NCI-H2029 (cell line): ENCODE results near the gene TMPRSS2.
"Not testable (repeated sequence)": the region's sequence is repeated elsewhere in the genome, so short reads cannot be mapped to it uniquely, and the experiment has no call there.

Experiments used
- DNase-seq: peaks from one replicate; lab custom pipeline; 2025; lab: John Stamatoyannopoulos, UW

Gene TMPRSS2

DNA sequence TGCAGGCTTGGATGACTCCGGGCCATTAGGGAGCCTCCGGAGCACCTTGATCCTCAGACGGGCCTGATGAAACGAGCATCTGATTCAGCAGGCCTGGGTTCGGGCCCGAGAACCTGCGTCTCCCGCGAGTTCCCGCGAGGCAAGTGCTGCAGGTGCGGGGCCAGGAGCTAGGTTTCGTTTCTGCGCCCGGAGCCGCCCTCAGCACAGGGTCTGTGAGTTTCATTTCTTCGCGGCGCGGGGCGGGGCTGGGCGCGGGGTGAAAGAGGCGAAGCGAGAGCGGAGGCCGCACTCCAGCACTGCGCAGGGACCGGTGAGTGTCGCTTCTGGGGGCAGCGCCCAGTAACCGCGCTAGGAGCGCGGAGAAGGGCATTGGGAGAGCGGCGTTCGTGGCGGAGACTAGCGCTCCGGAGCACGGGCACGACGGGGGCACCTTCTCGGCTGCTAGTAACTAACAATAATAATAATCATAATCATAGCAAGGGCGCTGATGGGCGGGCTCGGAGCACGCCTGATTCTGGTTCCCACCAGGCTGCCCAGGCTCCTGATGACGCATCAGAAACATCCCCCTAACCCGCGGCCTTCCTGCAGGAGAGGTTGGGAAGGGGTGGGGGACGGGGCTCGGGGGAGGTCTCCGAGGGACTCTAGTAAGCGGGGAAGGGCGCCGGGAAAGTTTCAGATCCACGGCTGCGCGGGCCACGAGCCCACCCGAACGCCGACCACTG is 81.8 kb downstream of the TMPRSS2 start, which contains the start of gene MX1:
Gene MX1 (plus strand): TSS at position 286 of the 722 bp plus-strand sequence. CDS start 5,832 bp downstream, outside the sequence.
- DNase-seq = peak; percentile 71

DNA sequence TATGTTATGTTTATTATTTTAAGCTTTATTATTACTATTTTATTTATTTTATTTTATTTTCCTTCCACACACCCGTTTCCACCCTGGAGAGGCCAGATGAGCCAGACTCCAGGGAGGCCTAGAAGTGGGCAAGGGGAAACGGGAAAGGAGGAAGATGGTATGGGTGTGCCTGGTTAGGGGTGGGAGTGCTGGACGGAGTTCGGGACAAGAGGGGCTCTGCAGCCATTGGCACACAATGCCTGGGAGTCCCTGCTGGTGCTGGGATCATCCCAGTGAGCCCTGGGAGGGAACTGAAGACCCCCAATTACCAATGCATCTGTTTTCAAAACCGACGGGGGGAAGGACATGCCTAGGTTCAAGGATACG is 82.4 kb downstream of the TMPRSS2 start:
- no peak for DNase-seq

DNA sequence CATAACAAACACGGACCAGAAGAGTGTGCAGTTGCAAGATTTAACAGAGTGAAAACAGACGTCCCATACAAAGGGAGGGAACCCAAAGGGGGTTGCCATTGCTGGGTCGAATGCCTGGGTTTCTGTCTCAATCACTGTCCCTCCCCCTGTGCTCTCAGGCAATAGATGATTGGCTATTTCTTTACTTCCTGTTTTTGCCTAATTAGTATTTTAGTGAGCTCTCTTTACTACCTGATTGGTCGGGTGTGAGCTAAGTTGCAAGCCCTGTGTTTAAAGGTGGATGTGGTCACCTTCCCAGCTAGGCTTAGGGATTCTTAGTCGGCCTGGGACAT is 84.7 kb downstream of the TMPRSS2 start:
- DNase-seq = not testable (repeated sequence)

DNA sequence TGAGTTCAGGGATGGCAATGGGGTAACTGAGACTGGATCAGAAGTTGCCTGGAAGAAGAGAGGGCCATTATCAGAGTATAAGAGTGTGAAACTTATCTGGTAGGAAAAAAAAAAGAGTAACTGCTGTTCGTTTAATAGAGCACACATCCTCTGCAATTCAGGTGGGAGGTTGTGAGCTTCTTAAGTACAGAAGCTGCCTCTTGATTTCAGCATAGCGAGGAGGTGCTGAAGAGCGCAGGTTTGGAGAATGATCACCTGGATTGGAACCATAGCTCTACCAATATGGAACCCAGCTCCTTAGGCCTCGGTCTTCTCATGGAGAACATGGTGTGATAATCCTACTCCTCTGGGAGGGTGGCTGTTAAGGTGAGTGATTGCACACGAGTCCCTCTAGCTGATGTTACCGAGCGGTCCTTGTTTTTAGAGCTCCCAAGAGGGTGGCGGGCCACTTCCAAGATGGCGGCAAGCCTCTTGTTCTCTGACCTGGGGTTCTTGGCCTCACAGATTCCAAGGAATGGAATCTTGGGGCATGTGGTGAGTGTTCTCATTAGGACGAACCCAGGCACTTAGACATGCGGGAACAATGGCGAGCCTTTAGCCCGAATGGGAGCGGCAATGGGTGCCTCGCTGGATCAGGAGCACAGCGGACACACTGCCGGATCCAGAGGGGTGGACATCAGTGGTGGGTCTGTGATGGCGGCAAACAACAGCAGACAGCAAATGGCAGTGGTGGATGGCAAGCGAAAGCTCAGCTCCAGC is 85.2 kb downstream of the TMPRSS2 start:
- DNase-seq = no peak

DNA sequence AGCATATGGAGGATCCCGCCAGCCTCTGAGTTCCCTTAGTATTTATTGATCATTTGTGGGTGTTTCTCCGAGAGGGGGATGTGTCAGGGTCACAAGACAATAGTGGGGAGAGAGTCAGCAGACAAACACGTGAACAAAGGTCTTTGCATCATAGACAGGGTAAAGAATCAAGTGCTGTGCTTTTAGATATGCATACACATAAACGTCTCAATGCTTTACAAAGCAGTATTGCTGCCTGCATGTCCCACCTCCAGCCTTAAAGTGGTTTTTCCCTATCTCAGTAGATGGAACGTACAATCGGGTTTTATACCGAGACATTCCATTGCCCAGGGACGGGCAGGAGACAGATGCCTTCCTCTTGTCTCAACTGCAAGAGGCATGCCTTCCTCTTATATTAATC is 87.0 kb downstream of the TMPRSS2 start:
- not testable (repeated sequence) for DNase-seq

DNA sequence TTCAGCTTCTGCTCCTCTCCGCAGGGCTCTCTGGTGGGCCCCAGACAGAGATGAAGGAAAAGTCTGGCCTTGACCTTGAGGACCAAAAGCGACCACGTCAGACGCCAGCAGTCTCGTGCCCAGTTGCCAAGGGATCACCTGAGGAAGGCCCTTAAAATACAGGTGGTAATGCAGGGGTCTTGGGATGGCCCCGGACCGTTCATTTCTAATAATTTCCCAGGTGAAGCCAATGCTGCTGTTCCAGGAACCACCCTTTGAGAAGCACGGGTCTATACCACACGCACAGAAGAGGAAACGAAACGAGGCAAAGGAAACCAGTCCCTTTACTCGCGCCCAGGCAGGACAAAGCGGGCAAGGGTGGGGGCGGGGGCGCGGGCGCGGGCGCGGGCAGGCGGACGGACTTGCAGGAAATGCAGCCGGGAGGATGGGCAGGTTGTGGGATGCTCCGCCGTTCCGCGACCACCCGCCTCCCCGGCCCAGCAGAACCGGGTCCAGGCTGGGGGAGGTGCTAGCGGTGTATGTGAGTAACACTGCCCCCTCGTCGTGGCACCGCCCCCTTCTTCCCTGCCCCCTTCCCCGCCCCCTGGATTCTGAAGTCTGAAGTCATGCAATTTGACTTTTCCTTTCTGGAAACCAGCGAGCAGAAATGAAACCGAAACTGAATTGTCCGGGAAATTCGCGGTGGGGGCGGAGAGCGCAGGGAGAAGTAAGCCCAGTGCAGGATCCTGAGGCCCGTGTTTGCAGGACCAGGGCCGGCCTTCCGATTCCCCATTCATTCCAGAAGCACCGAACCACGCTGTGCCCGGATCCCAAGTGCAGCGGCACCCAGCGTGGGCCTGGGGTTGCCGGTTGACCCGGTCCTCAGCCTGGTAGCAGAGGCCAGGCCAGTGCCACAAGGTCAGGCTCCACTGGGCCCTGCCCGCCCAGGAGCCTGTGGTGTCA is 87.8 kb downstream of the TMPRSS2 start:
- DNase-seq = peak; percentile 74

DNA sequence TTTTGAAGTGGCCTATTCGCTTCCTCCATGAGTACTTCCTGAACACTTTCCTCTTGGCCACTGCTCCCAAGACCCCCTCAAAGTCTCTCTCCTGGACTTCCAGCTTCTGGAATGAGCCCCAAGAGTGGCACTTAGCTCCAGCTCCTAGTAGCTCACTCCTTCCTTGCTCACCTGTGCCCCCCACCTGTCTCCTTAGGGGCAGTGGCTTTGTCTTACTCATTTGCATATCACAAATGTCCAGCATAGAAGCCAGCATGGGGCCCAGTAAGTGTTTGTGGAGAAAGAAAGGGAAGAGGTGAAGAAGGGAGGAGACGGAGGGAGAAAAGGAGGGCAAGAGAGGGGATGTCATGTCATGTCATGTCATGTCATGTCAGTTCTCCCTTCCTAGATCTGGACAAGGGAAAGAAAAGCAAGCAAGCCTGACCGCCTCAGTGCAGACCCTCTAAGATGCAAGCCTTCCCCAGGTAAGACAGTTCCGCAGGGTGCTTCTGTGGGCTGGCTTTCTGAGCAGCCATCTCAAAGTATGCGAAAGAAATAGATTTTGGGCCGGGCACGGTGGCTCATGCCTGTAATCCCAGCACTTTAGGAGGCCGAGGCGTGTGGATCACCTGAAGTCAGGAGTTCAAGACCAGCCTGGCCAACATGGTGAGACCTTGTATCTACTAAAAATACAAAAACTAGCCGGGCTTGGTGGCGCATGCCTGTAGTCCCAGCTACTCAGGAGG is 88.8 kb downstream of the TMPRSS2 start:
- no peak for DNase-seq

DNA sequence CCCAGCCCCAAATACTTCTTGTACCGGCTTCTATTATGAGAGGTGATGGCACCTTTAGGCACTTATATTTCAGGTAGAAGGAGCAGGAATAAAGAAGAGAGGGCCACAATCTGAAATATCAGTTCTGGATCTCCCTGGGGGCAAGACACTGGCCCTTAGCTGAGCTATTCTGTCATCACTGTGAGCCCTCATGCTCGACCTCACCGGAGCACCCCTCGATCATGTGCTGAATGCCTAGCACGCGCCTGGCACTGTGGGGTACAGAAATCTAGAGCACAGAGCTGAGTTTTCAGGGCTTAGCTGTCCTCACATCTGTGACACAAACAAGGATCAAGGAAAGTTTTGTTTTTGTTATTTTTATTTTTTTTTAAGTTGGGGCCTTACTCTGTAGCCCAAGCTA is 89.6 kb downstream of the TMPRSS2 start:
- no peak for DNase-seq

DNA sequence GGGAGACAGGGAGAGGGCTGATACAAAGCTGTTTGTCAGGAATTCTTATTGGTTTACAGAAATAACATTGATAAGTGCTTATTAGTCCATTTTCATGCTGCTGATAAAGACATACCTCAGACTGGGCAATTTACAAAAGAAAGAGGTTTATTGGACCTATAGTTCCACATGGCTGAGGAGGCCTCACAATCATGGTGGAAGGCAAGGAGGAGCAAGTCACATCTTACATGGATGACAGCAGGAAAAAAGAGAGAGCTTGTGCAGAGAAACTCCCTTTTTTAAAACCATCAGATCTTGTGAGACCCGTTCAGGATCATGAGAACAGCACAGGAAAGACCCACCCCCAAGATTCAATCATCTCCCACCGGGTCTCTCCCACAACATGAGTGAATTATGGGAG is 90.5 kb downstream of the TMPRSS2 start:
- DNase-seq = not testable (repeated sequence)
